HFF-Myc (cell line): ENCODE measurements around the gene TNNT1.
"Not testable (repeated sequence)": the region's sequence is repeated elsewhere in the genome, so short reads cannot be mapped to it uniquely, and the experiment has no call there.

Experiments used
- DNase-seq: peaks from one replicate; pipeline ENCODE4 v3.0.0-alpha.2; 2011; ENCODE audit warnings: low read depth; ENCODE audit errors: extremely low read depth
- H3K4me3 ChIP-seq: replicated peaks from 2 replicates; pipeline ENCODE4 v1.5.1; 2011; ENCODE audit warnings: low read depth, mild to moderate bottlenecking, control low read depth, low read length
- CTCF ChIP-seq: IDR thresholded peaks from 2 replicates; pipeline ENCODE4 v1.5.1; 2012; ENCODE audit warnings: mild to moderate bottlenecking, low read depth, low read length, control low read depth; ENCODE audit errors: missing control alignments

Gene TNNT1

GRCh38 chr19:55113570-55114039 is 35.4 kb downstream of the TNNT1 start:
- no peak for TF ChIP-seq CTCF

GRCh38 chr19:55112777-55113569 is 36.0 kb downstream of the TNNT1 start:
- TF ChIP-seq CTCF = no peak
- peak overlapping the region; percentile 7; the same call in 1 of the 2 replicates for H3K4me3 ChIP-seq
- DNase-seq = no peak

More at GRCh38 chr19:55113570-55114039, 35.4 kb downstream of the TNNT1 start:
- peak overlapping the region; percentile 7 for H3K4me3 ChIP-seq
- peak; percentile 82 for DNase-seq

GRCh38 chr19:55112246-55112776 is 36.7 kb downstream of the TNNT1 start:
- no peak for TF ChIP-seq CTCF
- no peak overlapping the region for H3K4me3 ChIP-seq
- DNase-seq = no peak

- no peak for TF ChIP-seq CTCF
- no peak overlapping the region for H3K4me3 ChIP-seq
- DNase-seq = no peak
These were observed 37.7 kb downstream of the TNNT1 start for GRCh38 chr19:55111238-55111831.

GRCh38 chr19:55109527-55110291 is 39.3 kb downstream of the TNNT1 start:
- TF ChIP-seq CTCF = no peak
- no peak for DNase-seq
- H3K4me3 ChIP-seq = no peak overlapping the region

GRCh38 chr19:55107252-55107651 is 41.8 kb downstream of the TNNT1 start:
- not testable (repeated sequence) for DNase-seq, H3K4me3 ChIP-seq
